SK-N-SH (cell line): Measurements from ENCODE around the gene PRKAB1. TPM values are rescaled to one million over a fixed set of nuclear protein-coding genes. Genes with fewer than 3 reads are reported as not detected.

ENCODE experiments used
- CTCF ChIA-PET: fragments of 300-600, 350-600 bp; formaldehyde crosslinking; extraction: SDS; loops from one replicate; lab custom pipeline; 2021; lab: Yijun Ruan, JAX
- POLR2A ChIA-PET: fragments of 350-600 bp; sonication (Branson Sonifier 250); formaldehyde crosslinking; extraction: SDS; loops from one replicate; lab custom pipeline; 2020; ENCODE audit warnings: antibody characterized with exemption, inconsistent platforms; lab: Yijun Ruan, JAX
- DNase-seq: peaks from one replicate; pipeline ENCODE4 v3.0.0; 2012
- H2AFZ ChIP-seq: fragments of 200-600 bp; sonication (generic); 2 replicates; pipeline ENCODE4 v1.8.1; 2016; ENCODE audit warnings: antibody characterized with exemption, mild to moderate bottlenecking, low read depth
- H3F3A ChIP-seq: fragments of 200-600 bp; sonication (generic); replicated peaks from 2 replicates; pipeline ENCODE3; 2016; ENCODE audit warnings: antibody characterized with exemption, mild to moderate bottlenecking; ENCODE audit not compliant: insufficient read depth
- H3K27ac ChIP-seq, 2 experiments: fragments of 200-500 bp in 1 of 2; fragments of 200-600 bp in 1 of 2; sonication (Bioruptor generic) in 1 of 2; sonication (generic), shearing (Covaris generic) in 1 of 2; 2 replicates each; pipeline versions ENCODE4 v1.5.1 to v1.6.1; 2014 to 2016; ENCODE audit warnings: low read depth in 2 of 2, inconsistent platforms in 1 of 2, low read length in 1 of 2, mild to moderate bottlenecking in 1 of 2, mixed read lengths in 1 of 2
- H3K27me3 ChIP-seq: fragments of 200-600 bp; sonication (generic), shearing (Covaris generic); 2 replicates; pipeline ENCODE4 v1.6.1; 2016; ENCODE audit warnings: mixed run types; ENCODE audit not compliant: insufficient read depth
- H3K36me3 ChIP-seq, 2 experiments: fragments of 200-500 bp in 1 of 2; fragments of 200-600 bp in 1 of 2; sonication (Bioruptor generic) in 1 of 2; sonication (generic) in 1 of 2; replicated peaks in 1 of 2; 2 replicates each; pipeline versions ENCODE3 to v1.5.1; 2014 to 2016; ENCODE audit warnings: low read length in 1 of 2, mild to moderate bottlenecking in 1 of 2; ENCODE audit not compliant: insufficient read depth in 2 of 2, control insufficient read depth in 1 of 2
- H3K4me1 ChIP-seq, 2 experiments: fragments of 200-500 bp in 1 of 2; fragments of 200-600 bp in 1 of 2; sonication (Bioruptor generic) in 1 of 2; sonication (generic), shearing (Covaris generic) in 1 of 2; 2 replicates each; pipeline versions ENCODE4 v1.5.1 to v1.6.1; 2014 to 2016; ENCODE audit warnings: low read depth in 1 of 2, low read length in 1 of 2, mixed run types in 1 of 2; ENCODE audit not compliant: insufficient read depth in 2 of 2, control insufficient read depth in 1 of 2
- H3K4me2 ChIP-seq: fragments of 200-600 bp; sonication (generic), shearing (Covaris generic); 2 replicates; pipeline ENCODE4 v1.6.1; 2017; ENCODE audit warnings: mixed run types
- H3K4me3 ChIP-seq, 2 experiments: fragments of 200-500 bp in 1 of 2; fragments of 200-600 bp in 1 of 2; sonication (Bioruptor generic) in 1 of 2; sonication (generic), shearing (Covaris generic) in 1 of 2; 2 replicates each; pipeline versions ENCODE4 v1.5.1 to v1.8.1; 2014 to 2016; ENCODE audit warnings: low read depth in 2 of 2, inconsistent platforms in 1 of 2, low read length in 1 of 2, mild to moderate bottlenecking in 1 of 2, mixed read lengths in 1 of 2, moderate library complexity in 1 of 2
- H3K79me2 ChIP-seq: fragments of 200-600 bp; sonication (generic); 2 replicates; pipeline ENCODE4 v1.8.1; 2017; ENCODE audit warnings: mild to moderate bottlenecking; ENCODE audit not compliant: insufficient read depth
- H3K9ac ChIP-seq: fragments of 200-600 bp; sonication (generic); 2 replicates; pipeline ENCODE4 v1.6.1; 2017; ENCODE audit warnings: mixed run types
- H3K9me2 ChIP-seq: fragments of 200-600 bp; sonication (generic); 2 replicates; pipeline ENCODE4 v1.6.1; 2017; ENCODE audit warnings: mixed run types
- H3K9me3 ChIP-seq: fragments of 200-600 bp; sonication (generic); 2 replicates; pipeline ENCODE4 v1.6.1; 2017; ENCODE audit warnings: mixed run types, mild to moderate bottlenecking, moderate library complexity
- H4K20me1 ChIP-seq: fragments of 200-600 bp; sonication (generic); 2 replicates; pipeline ENCODE4 v1.6.1; 2017; ENCODE audit warnings: mild to moderate bottlenecking, mixed run types; ENCODE audit not compliant: insufficient read depth
- CHD2 ChIP-seq: fragments of 150-350 bp; IDR thresholded peaks from 2 replicates; pipeline ENCODE4 v1.6.1; 2018; ENCODE audit warnings: low read length; ENCODE audit not compliant: partially characterized antibody
- ELF1 ChIP-seq: IDR thresholded peaks from 2 replicates; pipeline ENCODE4 v1.4.0; 2012
- EP300 ChIP-seq, 2 experiments: IDR thresholded peaks; 2 replicates each; pipeline versions ENCODE4 v1.4.0 to v1.6.1; 2012; ENCODE audit warnings: borderline replicate concordance in 1 of 2, low read depth in 1 of 2, low read length in 1 of 2
- EZH2phosphoT487 ChIP-seq: fragments of 200-600 bp; sonication (generic); IDR thresholded peaks from 2 replicates; pipeline ENCODE4 v1.6.1; 2017; ENCODE audit warnings: low read depth, mixed run types, mild to moderate bottlenecking, antibody characterized with exemption, moderate library complexity, borderline replicate concordance
- FOSL2 ChIP-seq: IDR thresholded peaks from 2 replicates; pipeline ENCODE4 v1.4.0; 2012; ENCODE audit warnings: low read depth, mild to moderate bottlenecking, moderate library complexity, borderline replicate concordance
- GABPA ChIP-seq: IDR thresholded peaks from 2 replicates; pipeline ENCODE4 v1.4.0; 2012; ENCODE audit warnings: low read depth, mild to moderate bottlenecking
- GATA2 ChIP-seq: sonication (generic); formaldehyde crosslinking; IDR thresholded peaks from 2 replicates; pipeline ENCODE4 v1.5.0; 2020; ENCODE audit warnings: mild to moderate bottlenecking, missing genetic modification reagents
- JUND ChIP-seq: IDR thresholded peaks from 2 replicates; pipeline ENCODE4 v1.4.0; 2012
- MEF2A ChIP-seq: IDR thresholded peaks from 2 replicates; pipeline ENCODE4 v1.4.0; 2012; ENCODE audit warnings: low read depth, borderline replicate concordance
- MXI1 ChIP-seq: IDR thresholded peaks from 2 replicates; pipeline ENCODE4 v1.6.1; 2012; ENCODE audit warnings: mild to moderate bottlenecking, low read depth, low read length, improper control_type of control experiment
- NRF1 ChIP-seq: IDR thresholded peaks from 2 replicates; pipeline ENCODE4 v1.6.1; 2012; ENCODE audit warnings: low read depth, mild to moderate bottlenecking, low read length
- POLR2AphosphoS5 ChIP-seq: IDR thresholded peaks from 2 replicates; pipeline ENCODE4 v1.6.1; 2012; ENCODE audit warnings: low read depth, low read length
- RAD21 ChIP-seq: IDR thresholded peaks from 2 replicates; pipeline ENCODE4 v1.6.1; 2012; ENCODE audit warnings: mild to moderate bottlenecking, low read length
- RCOR1 ChIP-seq: fragments of 150-350 bp; IDR thresholded peaks from 2 replicates; pipeline ENCODE4 v1.6.1; 2017; ENCODE audit warnings: antibody characterized with exemption, low read length
- RFX5 ChIP-seq: IDR thresholded peaks from 2 replicates; pipeline ENCODE4 v1.6.1; 2012; ENCODE audit warnings: mild to moderate bottlenecking, improper control_type of control experiment, low read length
- RXRA ChIP-seq: IDR thresholded peaks from 2 replicates; pipeline ENCODE4 v1.4.0; 2012; ENCODE audit warnings: low read depth, mild to moderate bottlenecking, borderline replicate concordance
- SIN3A ChIP-seq: IDR thresholded peaks from 2 replicates; pipeline ENCODE4 v1.6.1; 2012; ENCODE audit warnings: low read depth, mild to moderate bottlenecking, low read length, moderate library complexity, borderline replicate concordance
- TAF1 ChIP-seq: IDR thresholded peaks from 2 replicates; pipeline ENCODE4 v1.6.1; 2012; ENCODE audit warnings: low read depth, mild to moderate bottlenecking, low read length, moderate library complexity, borderline replicate concordance
- TCF12 ChIP-seq: IDR thresholded peaks from 2 replicates; pipeline ENCODE4 v1.4.0; 2012
- TEAD4 ChIP-seq: IDR thresholded peaks from 2 replicates; pipeline ENCODE4 v1.4.0; 2012; ENCODE audit warnings: mild to moderate bottlenecking, borderline replicate concordance; ENCODE audit not compliant: insufficient read depth
- YY1 ChIP-seq: IDR thresholded peaks from 2 replicates; pipeline ENCODE4 v1.4.0; 2012; ENCODE audit warnings: low read depth, mild to moderate bottlenecking
- WGBS: methylation state at CpG from one replicate; pipeline ENCODE4 v1.1.6; 2017; ENCODE audit warnings: low lambda C conversion rate; 5-methylcytosine and 5-hydroxymethylcytosine counted together
- polyA plus RNA-seq, 3 experiments: library from polyadenylated mRNA; depleted of rRNA; stranded (reverse); fragments of >200 nt; gene quantifications; 2 replicates each; pipeline ENCODE4 v1.2.3, GENCODE V29; 2012
- TF ChIP-seq, protein P1 (sequence below): IDR thresholded peaks from 2 replicates; pipeline ENCODE4 v1.4.0; 2012; ENCODE audit warnings: low read depth, borderline replicate concordance
- TF ChIP-seq, protein P2 (sequence below): IDR thresholded peaks from 2 replicates; pipeline ENCODE4 v1.4.0; 2012; ENCODE audit warnings: low read depth, borderline replicate concordance
- TF ChIP-seq, protein P3 (sequence below): IDR thresholded peaks from 2 replicates; pipeline ENCODE4; 2012
- TF ChIP-seq, protein P4 (sequence below): fragments of 150-350 bp; IDR thresholded peaks from 2 replicates; pipeline ENCODE4 v1.6.1; 2017; ENCODE audit warnings: antibody characterized with exemption, low read length, low read depth, borderline replicate concordance

Gene PRKAB1
- polyA plus RNA-seq, 1 of the 3 experiments (the other 2 are of a cell fraction): 28.9 TPM

DNA sequence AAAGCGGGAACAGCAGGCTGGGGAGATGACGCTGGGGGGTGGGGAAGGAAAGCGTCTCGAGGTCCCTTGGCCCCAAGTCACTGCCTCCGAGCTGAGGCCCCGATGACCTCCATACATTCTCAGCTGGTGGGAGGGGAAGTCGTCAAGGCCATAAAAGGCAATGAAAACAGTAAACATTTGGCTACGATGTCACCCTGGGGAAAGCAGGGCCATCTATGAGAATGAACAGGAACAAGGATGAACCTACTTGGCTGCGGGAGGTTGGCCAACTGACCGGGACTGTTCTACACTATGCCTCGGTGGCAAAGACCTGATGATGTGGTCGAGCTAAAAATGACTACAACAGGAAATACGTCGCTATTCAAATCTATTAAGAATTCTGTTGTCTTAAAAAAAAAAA lies 19.5 kb downstream of the PRKAB1 start:
- no peaks in the 10 kb centered on the region for H3K9me3 ChIP-seq
- H3F3A ChIP-seq: peaks cover 19% of the 10 kb centered on the region
- no peaks in the 10 kb centered on the region for H3K27me3 ChIP-seq
- 93% methylated on average over 14 of the region's 14 CpGs for WGBS
- no peaks in the 10 kb centered on the region for H3K79me2 ChIP-seq
- H3K4me3 ChIP-seq: no peak overlapping the region
- CTCF ChIA-PET: interaction anchor here (0.9 to 2.2 kb wide), 2 partner anchors 8 to 93 kb away, joined by 3 to 8 read pairs; no protein-coding TSS in a partner anchor
- no peak overlapping the region for H3K27ac ChIP-seq
- H4K20me1 ChIP-seq: no peaks in the 10 kb centered on the region; the same call in 1 of the 2 replicates
- no peaks in the 10 kb centered on the region for H3K9me2 ChIP-seq
- H2AFZ ChIP-seq: no peak overlapping the region
- DNase-seq: no peak
- TF ChIP-seq POLR2AphosphoS5: no peak
- TF ChIP-seq, protein P1, sequence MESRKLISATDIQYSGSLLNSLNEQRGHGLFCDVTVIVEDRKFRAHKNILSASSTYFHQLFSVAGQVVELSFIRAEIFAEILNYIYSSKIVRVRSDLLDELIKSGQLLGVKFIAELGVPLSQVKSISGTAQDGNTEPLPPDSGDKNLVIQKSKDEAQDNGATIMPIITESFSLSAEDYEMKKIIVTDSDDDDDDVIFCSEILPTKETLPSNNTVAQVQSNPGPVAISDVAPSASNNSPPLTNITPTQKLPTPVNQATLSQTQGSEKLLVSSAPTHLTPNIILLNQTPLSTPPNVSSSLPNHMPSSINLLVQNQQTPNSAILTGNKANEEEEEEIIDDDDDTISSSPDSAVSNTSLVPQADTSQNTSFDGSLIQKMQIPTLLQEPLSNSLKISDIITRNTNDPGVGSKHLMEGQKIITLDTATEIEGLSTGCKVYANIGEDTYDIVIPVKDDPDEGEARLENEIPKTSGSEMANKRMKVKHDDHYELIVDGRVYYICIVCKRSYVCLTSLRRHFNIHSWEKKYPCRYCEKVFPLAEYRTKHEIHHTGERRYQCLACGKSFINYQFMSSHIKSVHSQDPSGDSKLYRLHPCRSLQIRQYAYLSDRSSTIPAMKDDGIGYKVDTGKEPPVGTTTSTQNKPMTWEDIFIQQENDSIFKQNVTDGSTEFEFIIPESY: no peak
- no peak for TF ChIP-seq GATA2 (CRISPR knock-in tag)
- TF ChIP-seq GABPA: no peak
- no peak for TF ChIP-seq JUND
- TF ChIP-seq MXI1: no peak
- no peak for TF ChIP-seq SIN3A
- no peak for TF ChIP-seq EZH2phosphoT487
- no peak for TF ChIP-seq RFX5
- no peak for TF ChIP-seq EP300 (IDR thresholded peaks at IDR 0.05; ENCODE audit: borderline replicate concordance in 1 of 2, low read depth in 1 of 2, low read length in 1 of 2)
- no peak for TF ChIP-seq MEF2A
- TF ChIP-seq TEAD4: no peak
- H3K36me3 ChIP-seq: peaks cover 0 to 3% of the 10 kb centered on the region in 2 experiments
- no peak overlapping the region for H3K4me2 ChIP-seq
- no peak overlapping the region for H3K9ac ChIP-seq
- H3K4me1 ChIP-seq: peaks cover 2 to 5% of the 10 kb centered on the region in 2 experiments; a peak in 3 of 4 replicates
- POLR2A ChIA-PET: no interaction called here

DNA sequence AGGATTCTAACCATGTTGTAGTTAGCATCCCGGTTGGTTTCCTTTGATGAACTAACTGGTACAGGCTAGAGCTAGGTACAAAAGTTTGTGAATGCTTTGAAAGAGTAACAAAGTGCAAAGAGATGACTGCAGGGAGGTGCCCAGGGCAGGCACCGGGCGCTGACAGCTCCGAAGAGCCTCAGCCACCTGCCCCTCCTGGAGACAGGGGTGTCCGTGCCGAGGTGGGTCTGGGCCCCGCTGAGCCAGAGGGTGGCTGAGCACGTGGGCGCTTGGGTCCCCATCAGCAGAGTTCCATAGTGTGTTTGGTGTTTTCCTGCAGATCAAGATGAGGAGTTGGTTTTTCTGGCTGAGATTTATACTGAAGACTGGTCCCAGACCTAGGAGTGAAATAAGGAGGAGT lies 19.9 kb downstream of the PRKAB1 start:
- Histone ChIP-seq H3K9me2 (no peaks in the 10 kb centered on the region), H3K4me1 (peaks cover 6 to 8% of the 10 kb centered on the region in 2 experiments; a peak in 3 of 4 replicates), H3K36me3 (no peaks in the 10 kb centered on the region), H3K79me2 (no peaks in the 10 kb centered on the region), H4K20me1 (peaks cover 4% of the 10 kb centered on the region; the same call in 1 of the 2 replicates), H3K27ac (no peak overlapping the region), H3K4me2 (no peak overlapping the region), H3K27me3 (no peaks in the 10 kb centered on the region), H3F3A (peaks cover 19% of the 10 kb centered on the region), H3K4me3 (no peak overlapping the region), H2AFZ (no peak overlapping the region), H3K9me3 (no peaks in the 10 kb centered on the region), H3K9ac (no peak overlapping the region)
- WGBS: 73% methylated on average over 2 of the region's 9 CpGs
- ChIA-PET POLR2A (no interaction called here), CTCF (interaction anchor here (0.9 kb wide), 1 partner anchor 93 kb away, joined by 3 read pairs; no protein-coding TSS in a partner anchor)
- TF ChIP-seq TCF12 (no peak), RXRA (no peak), GATA2 (CRISPR knock-in tag) (no peak), ELF1 (no peak), NRF1 (no peak), RAD21 (no peak), TAF1 (no peak), TEAD4 (no peak), GABPA (no peak), EP300 (IDR thresholded peaks at IDR 0.05; ENCODE audit: borderline replicate concordance in 1 of 2, low read depth in 1 of 2, low read length in 1 of 2) (no peak), FOSL2 (no peak), POLR2AphosphoS5 (no peak), MXI1 (no peak), YY1 (no peak), CHD2 (no peak), RCOR1 (no peak), MEF2A (no peak)
- TF ChIP-seq, protein P2, sequence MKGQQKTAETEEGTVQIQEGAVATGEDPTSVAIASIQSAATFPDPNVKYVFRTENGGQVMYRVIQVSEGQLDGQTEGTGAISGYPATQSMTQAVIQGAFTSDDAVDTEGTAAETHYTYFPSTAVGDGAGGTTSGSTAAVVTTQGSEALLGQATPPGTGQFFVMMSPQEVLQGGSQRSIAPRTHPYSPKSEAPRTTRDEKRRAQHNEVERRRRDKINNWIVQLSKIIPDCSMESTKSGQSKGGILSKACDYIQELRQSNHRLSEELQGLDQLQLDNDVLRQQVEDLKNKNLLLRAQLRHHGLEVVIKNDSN: no peak
- TF ChIP-seq, protein P3, sequence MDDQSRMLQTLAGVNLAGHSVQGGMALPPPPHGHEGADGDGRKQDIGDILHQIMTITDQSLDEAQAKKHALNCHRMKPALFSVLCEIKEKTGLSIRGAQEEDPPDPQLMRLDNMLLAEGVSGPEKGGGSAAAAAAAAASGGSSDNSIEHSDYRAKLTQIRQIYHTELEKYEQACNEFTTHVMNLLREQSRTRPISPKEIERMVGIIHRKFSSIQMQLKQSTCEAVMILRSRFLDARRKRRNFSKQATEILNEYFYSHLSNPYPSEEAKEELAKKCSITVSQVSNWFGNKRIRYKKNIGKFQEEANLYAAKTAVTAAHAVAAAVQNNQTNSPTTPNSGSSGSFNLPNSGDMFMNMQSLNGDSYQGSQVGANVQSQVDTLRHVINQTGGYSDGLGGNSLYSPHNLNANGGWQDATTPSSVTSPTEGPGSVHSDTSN: no peak
- TF ChIP-seq, protein P4, sequence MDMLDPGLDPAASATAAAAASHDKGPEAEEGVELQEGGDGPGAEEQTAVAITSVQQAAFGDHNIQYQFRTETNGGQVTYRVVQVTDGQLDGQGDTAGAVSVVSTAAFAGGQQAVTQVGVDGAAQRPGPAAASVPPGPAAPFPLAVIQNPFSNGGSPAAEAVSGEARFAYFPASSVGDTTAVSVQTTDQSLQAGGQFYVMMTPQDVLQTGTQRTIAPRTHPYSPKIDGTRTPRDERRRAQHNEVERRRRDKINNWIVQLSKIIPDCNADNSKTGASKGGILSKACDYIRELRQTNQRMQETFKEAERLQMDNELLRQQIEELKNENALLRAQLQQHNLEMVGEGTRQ: no peak
- DNase-seq: no peak
